ENCODE data around the gene AMMECR1L. TPM values are rescaled to one million over a fixed set of nuclear protein-coding genes. Genes with fewer than 3 reads are reported as not detected.

Gene AMMECR1L
- total RNA-seq, 2 donors from 2014 or later: 9.9 to 29.6 TPM

DNA sequence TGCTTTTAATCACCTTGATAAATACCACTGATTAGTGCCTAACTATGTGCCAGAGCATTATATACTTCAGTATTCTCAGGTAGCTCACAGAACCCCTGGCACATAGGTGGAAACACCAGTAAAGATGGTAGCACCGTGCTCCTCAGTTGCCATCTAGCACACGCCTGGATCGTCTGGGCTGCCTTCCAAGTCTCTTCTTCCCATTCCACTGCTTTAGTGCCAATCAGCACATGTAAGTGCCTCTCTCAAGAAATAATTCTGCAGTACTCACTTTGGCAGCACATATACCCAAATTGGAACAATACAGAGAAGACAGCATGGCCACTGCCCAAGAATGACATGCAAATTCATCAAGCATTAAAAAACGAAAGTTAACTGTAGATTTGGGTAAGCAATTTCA, 40.8 kb downstream of the AMMECR1L start:
- intact Hi-C loops (cut with DNase I): no loop called here
- 79% methylated on average over 4 of the region's 4 CpGs for WGBS
- TF ChIP-seq POLR2A (IDR thresholded peaks at IDR 0.05): no peak
- no peak for TF ChIP-seq POLR2AphosphoS5 (IDR thresholded peaks at IDR 0.05)
- TF ChIP-seq, protein P1, sequence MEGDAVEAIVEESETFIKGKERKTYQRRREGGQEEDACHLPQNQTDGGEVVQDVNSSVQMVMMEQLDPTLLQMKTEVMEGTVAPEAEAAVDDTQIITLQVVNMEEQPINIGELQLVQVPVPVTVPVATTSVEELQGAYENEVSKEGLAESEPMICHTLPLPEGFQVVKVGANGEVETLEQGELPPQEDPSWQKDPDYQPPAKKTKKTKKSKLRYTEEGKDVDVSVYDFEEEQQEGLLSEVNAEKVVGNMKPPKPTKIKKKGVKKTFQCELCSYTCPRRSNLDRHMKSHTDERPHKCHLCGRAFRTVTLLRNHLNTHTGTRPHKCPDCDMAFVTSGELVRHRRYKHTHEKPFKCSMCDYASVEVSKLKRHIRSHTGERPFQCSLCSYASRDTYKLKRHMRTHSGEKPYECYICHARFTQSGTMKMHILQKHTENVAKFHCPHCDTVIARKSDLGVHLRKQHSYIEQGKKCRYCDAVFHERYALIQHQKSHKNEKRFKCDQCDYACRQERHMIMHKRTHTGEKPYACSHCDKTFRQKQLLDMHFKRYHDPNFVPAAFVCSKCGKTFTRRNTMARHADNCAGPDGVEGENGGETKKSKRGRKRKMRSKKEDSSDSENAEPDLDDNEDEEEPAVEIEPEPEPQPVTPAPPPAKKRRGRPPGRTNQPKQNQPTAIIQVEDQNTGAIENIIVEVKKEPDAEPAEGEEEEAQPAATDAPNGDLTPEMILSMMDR (IDR thresholded peaks at IDR 0.05): no peak
- no peak overlapping the region for H3K27ac ChIP-seq
- no peaks in the 10 kb centered on the region for H3K4me1 ChIP-seq (replicated peaks)
- no peak for DNase-seq (ENCODE audit: low spot score)
- H3K9me3 ChIP-seq: no peaks in the 10 kb centered on the region
- H3K36me3 ChIP-seq: no peaks in the 10 kb centered on the region
- no peaks in the 10 kb centered on the region for H3K27me3 ChIP-seq (replicated peaks; ENCODE audit: insufficient read depth)
- H3K4me3 ChIP-seq: no peak overlapping the region

DNA sequence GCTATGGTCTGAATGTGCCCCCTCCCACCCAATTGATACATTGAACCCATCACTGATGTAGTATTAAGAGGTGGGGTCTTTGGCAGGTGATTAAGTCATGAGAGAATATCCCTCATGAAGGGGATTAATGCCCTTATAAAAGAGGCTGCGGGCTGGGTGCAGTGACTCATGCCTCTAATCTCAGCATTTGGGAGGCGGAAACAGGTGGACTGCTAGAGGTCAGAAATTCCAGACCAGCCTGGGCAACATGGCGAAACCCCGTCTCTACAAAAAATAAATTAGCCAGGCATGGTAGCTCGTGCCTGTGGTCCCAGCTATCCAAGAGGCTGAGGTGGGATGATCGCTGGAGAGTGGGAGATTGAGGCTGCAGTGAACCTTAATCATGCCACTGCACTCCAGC, 42.1 kb downstream of the AMMECR1L start:
- DNase-seq (ENCODE audit: low spot score): no peak
- Histone ChIP-seq H3K9me3 (no peaks in the 10 kb centered on the region), H3K27me3 (replicated peaks; ENCODE audit: insufficient read depth) (no peaks in the 10 kb centered on the region), H3K4me3 (no peak overlapping the region), H3K4me1 (replicated peaks) (no peaks in the 10 kb centered on the region), H3K27ac (no peak overlapping the region), H3K36me3 (no peaks in the 10 kb centered on the region)
- intact Hi-C loops (cut with DNase I): no loop called here
- TF ChIP-seq POLR2AphosphoS5 (IDR thresholded peaks at IDR 0.05) (no peak), POLR2A (IDR thresholded peaks at IDR 0.05) (no peak)
- TF ChIP-seq, protein P1 (IDR thresholded peaks at IDR 0.05): no peak
- 99% methylated on average over 6 of the region's 6 CpGs for WGBS

DNA sequence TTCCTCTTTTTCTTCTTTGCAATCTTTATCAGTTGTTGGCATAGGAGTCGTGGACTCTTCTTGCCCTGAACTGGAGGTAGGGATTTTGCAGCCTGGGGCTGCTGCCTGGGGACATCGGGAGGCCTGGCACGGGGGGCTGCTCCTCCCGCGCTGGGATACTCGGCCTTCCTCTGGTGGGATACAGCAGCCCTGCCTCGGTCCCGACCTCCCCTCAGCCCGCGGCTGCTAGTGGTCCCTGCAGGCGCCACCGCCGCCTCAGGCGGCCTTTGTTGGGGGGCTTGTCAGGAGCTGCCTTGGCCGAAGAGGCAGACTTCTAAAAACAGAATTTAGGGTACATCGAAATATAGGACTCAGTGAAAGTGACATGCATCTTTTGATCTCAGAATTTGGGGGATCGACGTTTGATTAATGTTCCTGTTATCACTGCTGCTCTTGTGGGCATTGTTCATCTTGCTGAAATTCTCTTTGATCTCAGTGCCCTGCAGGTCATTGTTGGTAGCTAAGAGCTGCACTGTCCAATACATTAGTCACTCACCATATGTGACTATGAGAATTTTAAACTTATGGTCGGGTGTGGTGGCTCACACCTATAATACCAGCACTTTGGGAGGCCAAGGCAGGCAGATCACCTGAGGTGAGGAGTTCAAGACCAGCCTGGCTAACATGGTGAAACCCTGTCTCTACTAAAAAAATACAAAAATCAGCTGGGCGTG, 44.1 kb downstream of the AMMECR1L start:
- no peaks in the 10 kb centered on the region for H3K4me1 ChIP-seq (replicated peaks)
- no peak for DNase-seq (ENCODE audit: low spot score)
- no peaks in the 10 kb centered on the region for H3K9me3 ChIP-seq
- TF ChIP-seq POLR2AphosphoS5 (IDR thresholded peaks at IDR 0.05) (no peak), POLR2A (IDR thresholded peaks at IDR 0.05) (no peak)
- TF ChIP-seq, protein P1 (IDR thresholded peaks at IDR 0.05): no peak
- H3K27me3 ChIP-seq (replicated peaks; ENCODE audit: insufficient read depth): no peaks in the 10 kb centered on the region
- H3K4me3 ChIP-seq: no peak overlapping the region
- WGBS: 82% methylated on average over 20 of the region's 20 CpGs
- intact Hi-C loops (cut with DNase I): no loop called here
- H3K36me3 ChIP-seq: no peaks in the 10 kb centered on the region
- H3K27ac ChIP-seq: no peak overlapping the region

DNA sequence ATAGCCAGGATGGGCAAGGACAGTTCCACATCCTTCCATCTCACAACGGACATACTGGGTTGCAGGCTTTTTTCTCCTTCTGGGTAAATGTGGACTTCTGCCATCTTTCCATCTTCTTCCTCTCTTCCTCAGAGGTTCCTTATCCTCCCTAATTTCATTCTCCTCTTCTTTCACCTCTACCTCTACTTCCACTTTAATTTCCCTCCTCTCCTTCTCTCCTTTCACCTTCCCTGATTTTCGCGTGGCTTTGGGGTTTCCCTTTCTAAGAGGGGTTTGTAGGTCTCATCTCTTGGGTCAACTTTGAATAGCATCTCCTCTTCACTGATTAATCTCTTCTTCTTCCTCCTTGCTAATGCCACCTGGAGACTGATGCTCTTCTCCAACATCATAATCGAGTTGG, 44.9 kb downstream of the AMMECR1L start:
- no peaks in the 10 kb centered on the region for H3K27me3 ChIP-seq (replicated peaks; ENCODE audit: insufficient read depth)
- no peak for DNase-seq (ENCODE audit: low spot score)
- H3K36me3 ChIP-seq: no peaks in the 10 kb centered on the region
- WGBS: 90% methylated on average over 4 of the region's 4 CpGs
- TF ChIP-seq POLR2A (IDR thresholded peaks at IDR 0.05) (no peak), POLR2AphosphoS5 (IDR thresholded peaks at IDR 0.05) (no peak)
- TF ChIP-seq, protein P1 (IDR thresholded peaks at IDR 0.05): no peak
- no peak overlapping the region for H3K27ac ChIP-seq
- no peaks in the 10 kb centered on the region for H3K9me3 ChIP-seq
- intact Hi-C loops (cut with DNase I): no loop called here
- no peaks in the 10 kb centered on the region for H3K4me1 ChIP-seq (replicated peaks)
- no peak overlapping the region for H3K4me3 ChIP-seq

DNA sequence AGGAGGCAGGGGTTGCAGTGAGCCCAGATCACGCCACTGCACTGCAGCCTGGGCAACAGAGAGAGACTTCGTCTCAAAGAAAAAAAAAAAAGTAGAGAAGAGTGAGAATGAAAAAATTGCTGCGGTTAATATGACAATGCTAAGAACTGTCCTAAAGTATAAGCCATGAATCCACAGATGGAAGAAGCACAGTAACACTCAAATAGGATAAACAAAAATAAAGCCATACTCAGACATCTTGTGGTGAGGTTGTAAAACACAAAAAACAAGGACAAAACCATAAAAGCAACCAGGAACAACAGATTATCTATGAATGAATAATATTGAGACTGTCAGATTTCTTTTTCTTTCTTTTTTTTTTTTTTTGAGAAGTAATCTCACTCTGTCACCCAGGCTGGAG, 50.8 kb downstream of the AMMECR1L start:
- no peak for DNase-seq (ENCODE audit: low spot score)
- no peak overlapping the region for H3K27ac ChIP-seq
- intact Hi-C loops (cut with DNase I): no loop called here
- no peaks in the 10 kb centered on the region for H3K36me3 ChIP-seq
- no peaks in the 10 kb centered on the region for H3K9me3 ChIP-seq
- no peak overlapping the region for H3K4me3 ChIP-seq
- H3K27me3 ChIP-seq (replicated peaks; ENCODE audit: insufficient read depth): no peaks in the 10 kb centered on the region
- H3K4me1 ChIP-seq (replicated peaks): no peaks in the 10 kb centered on the region
- TF ChIP-seq POLR2AphosphoS5 (IDR thresholded peaks at IDR 0.05): no peak
- TF ChIP-seq POLR2A (IDR thresholded peaks at IDR 0.05): no peak
- TF ChIP-seq, protein P1 (IDR thresholded peaks at IDR 0.05): no peak
- 89% methylated on average over 3 of the region's 3 CpGs for WGBS

Measured in prostate gland (tissue), 2 donors.